Activated CD4-positive, alpha-beta T cell treated with anti-CD3 and anti-CD28 coated beads, Interleukin-2, amount 50 U/mL, for 16 hours (primary cell): Measurements from ENCODE around the gene BICDL2.

Experiments used
- DNase-seq: peaks from one replicate; pipeline ENCODE4 v3.0.0-alpha.2; 2020

The BICDL2 gene

GRCh38 chr16:3007059-3007956, 29.4 kb downstream of the BICDL2 start:
- DNase-seq = no peak

GRCh38 chr16:3004781-3005284, 31.9 kb downstream of the BICDL2 start:
- DNase-seq = no peak

- no peak for DNase-seq
Observed at GRCh38 chr16:3004319-3004718, 32.4 kb downstream of the BICDL2 start.

- peak; percentile 99 for DNase-seq
Observed at GRCh38 chr16:3003582-3004270, 33.0 kb downstream of the BICDL2 start.

- DNase-seq = no peak
Observed at GRCh38 chr16:3001316-3001715, 35.4 kb downstream of the BICDL2 start.

- DNase-seq = no peak
Observed at GRCh38 chr16:3000540-3000939, 36.2 kb downstream of the BICDL2 start.

- DNase-seq = no peak
Observed at GRCh38 chr16:2999929-3000328, 36.8 kb downstream of the BICDL2 start.

- DNase-seq = no peak
Observed at GRCh38 chr16:2996298-2996697, 40.4 kb downstream of the BICDL2 start.

GRCh38 chr16:2992383-2993081, 44.2 kb downstream of the BICDL2 start:
- DNase-seq = no peak

GRCh38 chr16:2991566-2992261, 45.0 kb downstream of the BICDL2 start:
- DNase-seq = no peak

GRCh38 chr16:2990891-2991290, 45.9 kb downstream of the BICDL2 start:
- no peak for DNase-seq

- no peak for DNase-seq
Observed at GRCh38 chr16:2988590-2989099, 48.1 kb downstream of the BICDL2 start.

GRCh38 chr16:2987833-2988232, 48.9 kb downstream of the BICDL2 start:
- DNase-seq = no peak

- DNase-seq = no peak
Observed at GRCh38 chr16:2987286-2987685, 49.5 kb downstream of the BICDL2 start.

GRCh38 chr16:2986623-2987188, 50.0 kb downstream of the BICDL2 start:
- DNase-seq = no peak

GRCh38 chr16:2985893-2986355, 50.8 kb downstream of the BICDL2 start:
- DNase-seq = no peak

GRCh38 chr16:2985462-2985861, 51.3 kb downstream of the BICDL2 start:
- DNase-seq = no peak

- DNase-seq = peak; percentile 83
Observed at GRCh38 chr16:2983706-2984136, 53.0 kb downstream of the BICDL2 start.

- DNase-seq = no peak
Observed at GRCh38 chr16:2982402-2982801, 54.3 kb downstream of the BICDL2 start.

GRCh38 chr16:2981899-2982250, 54.9 kb downstream of the BICDL2 start:
- no peak for DNase-seq

- no peak for DNase-seq
Observed at GRCh38 chr16:2981177-2981898, 55.4 kb downstream of the BICDL2 start.
